ENCODE measurements around the gene EFEMP1. TPM values are rescaled to one million over a fixed set of nuclear protein-coding genes. Genes with fewer than 3 reads are reported as not detected.
"Not testable (repeated sequence)": the region's sequence is repeated elsewhere in the genome, so short reads cannot be mapped to it uniquely, and the experiment has no call there.

Gene EFEMP1
- total RNA-seq, 1 donor from 2014 or later = 446 TPM

- no peak for DNase-seq (ENCODE audit: low spot score)
Measured at GRCh38 chr2:55837073-55837472, 86.5 kb downstream of the EFEMP1 start.

GRCh38 chr2:55831671-55832410 lies 91.7 kb downstream of the EFEMP1 start:
- DNase-seq (ENCODE audit: low spot score) = not testable (repeated sequence)

GRCh38 chr2:55827855-55828254 lies 95.7 kb downstream of the EFEMP1 start:
- DNase-seq (ENCODE audit: low spot score) = no peak

- DNase-seq (ENCODE audit: low spot score) = not testable (repeated sequence)
Measured at GRCh38 chr2:55827428-55827827, 96.2 kb downstream of the EFEMP1 start.

- DNase-seq (ENCODE audit: low spot score) = no peak
Measured at GRCh38 chr2:55826246-55826645, 97.3 kb downstream of the EFEMP1 start.

GRCh38 chr2:55824551-55825096 lies 99.0 kb downstream of the EFEMP1 start:
- DNase-seq (ENCODE audit: low spot score) = no peak

Other genes with a start within 250 kb of the EFEMP1 start
- gene PNPT1, start 229.9 kb downstream of the EFEMP1 start, total RNA-seq = 22.8 TPM